K562 (cell line): ENCODE measurements around the gene PLA2G4C. TPM values are rescaled to one million over a fixed set of nuclear protein-coding genes. Genes with fewer than 3 reads are reported as not detected.

Experiments
- ATAC-seq: fragments of 200-7000 bp; cut with Tn5 transposase; 3 replicates; pipeline ENCODE4 v1.9.1; 2020; ENCODE audit warnings: moderate library complexity
- BruUV-seq: library from RNA; stranded (reverse); fragments of 400-500 nt; replicated peaks from 2 replicates; lab custom pipeline; 2021; lab: Mats Ljungman, UMichigan
- CTCF ChIA-PET: fragments of 300-600 bp; formaldehyde crosslinking; extraction: SDS; loops from one replicate; lab custom pipeline; 2021; ENCODE audit warnings: low intra/inter-chr PET ratio; lab: Yijun Ruan, JAX
- POLR2A ChIA-PET: fragments of 300-600, 350-650 bp; sonication (Branson Sonifier 250); formaldehyde crosslinking; extraction: SDS; loops from one replicate; lab custom pipeline; 2021; ENCODE audit warnings: antibody characterized with exemption, inconsistent platforms; lab: Yijun Ruan, JAX
- DNase-seq, 4 experiments: peaks; one replicate each; pipeline versions ENCODE4 v3.0.0 to v3.0.0-alpha.2; 2011 to 2018; ENCODE audit warnings: low spot score in 3 of 4, mixed read lengths in 3 of 4; ENCODE audit errors: extremely low read depth in 1 of 4
- FAIRE-seq: peaks from 2 replicates; lab custom pipeline; 2011; peaks lifted over from hg19 to GRCh38; lab: Jason Lieb, UNC
- H2AFZ ChIP-seq: 2 replicates; pipeline ENCODE4 v1.6.0; 2011; ENCODE audit warnings: low read depth, low read length, control low read depth, inconsistent platforms
- H3K27ac ChIP-seq: fragments of 200-600 bp; 3 replicates; pipeline ENCODE4 v1.8.0; 2011; ENCODE audit warnings: low read depth, mild to moderate bottlenecking, control low read depth, inconsistent platforms, low read length, moderate library complexity, mixed read lengths; ENCODE audit errors: extremely low read depth
- H3K27me3 ChIP-seq, 2 experiments: fragments of 300-600 bp in 1 of 2; 2 replicates in 1 of 2; 3 replicates in 1 of 2; pipeline versions ENCODE4 v1.6.0 to v1.8.0; 2011; ENCODE audit warnings: inconsistent platforms in 2 of 2, low read length in 2 of 2, mild to moderate bottlenecking in 1 of 2, mixed read lengths in 1 of 2, moderate library complexity in 1 of 2; ENCODE audit not compliant: control insufficient read depth in 2 of 2, insufficient read depth in 2 of 2
- H3K36me3 ChIP-seq: fragments of 300-600 bp; 3 replicates; pipeline ENCODE4 v1.8.0; 2011; ENCODE audit warnings: mild to moderate bottlenecking, low read length, inconsistent platforms; ENCODE audit not compliant: control insufficient read depth, insufficient read depth
- H3K4me1 ChIP-seq, 2 experiments: fragments of 200-600 bp in 1 of 2; replicated peaks in 1 of 2; 2 replicates in 1 of 2; 3 replicates in 1 of 2; pipeline versions ENCODE4 v1.5.1 to v1.8.0; 2011; ENCODE audit warnings: inconsistent platforms in 2 of 2, low read length in 2 of 2, mild to moderate bottlenecking in 1 of 2, mixed read lengths in 1 of 2, moderate library complexity in 1 of 2; ENCODE audit not compliant: control insufficient read depth in 2 of 2, insufficient read depth in 2 of 2
- H3K4me2 ChIP-seq: 2 replicates; pipeline ENCODE4 v1.6.1; 2011; ENCODE audit warnings: low read length, control low read depth, inconsistent platforms, mixed read lengths; ENCODE audit not compliant: insufficient read depth
- H3K4me3 ChIP-seq: fragments of 200-600 bp; sonication (generic), shearing (Covaris generic); 2 replicates; pipeline ENCODE4 v1.5.1; 2016; ENCODE audit warnings: control low read depth, inconsistent platforms
- H3K79me2 ChIP-seq: fragments of 200-600 bp; 3 replicates; pipeline ENCODE4 v1.8.0; 2011; ENCODE audit warnings: low read length, inconsistent platforms; ENCODE audit not compliant: control insufficient read depth, insufficient read depth
- H3K9ac ChIP-seq, 2 experiments: 2 replicates each; pipeline versions ENCODE4 v1.6.0 to v1.6.1; 2011; ENCODE audit warnings: low read depth in 2 of 2, low read length in 2 of 2, control low read depth in 1 of 2, inconsistent platforms in 1 of 2, mild to moderate bottlenecking in 1 of 2, mixed read lengths in 1 of 2; ENCODE audit not compliant: insufficient read depth in 1 of 2
- H3K9me1 ChIP-seq: one replicate; pipeline ENCODE4 v1.6.0; 2011; ENCODE audit warnings: inconsistent platforms, mild to moderate bottlenecking, low read length, moderate library complexity; ENCODE audit not compliant: control insufficient read depth, insufficient read depth
- H3K9me3 ChIP-seq: replicated peaks from 2 replicates; pipeline ENCODE4 v1.5.1; 2011; ENCODE audit warnings: low read depth, low read length, inconsistent platforms; ENCODE audit not compliant: control insufficient read depth, insufficient read depth
- H4K20me1 ChIP-seq: replicated peaks from 2 replicates; pipeline ENCODE4 v1.6.1; 2011; ENCODE audit warnings: low read length, inconsistent platforms, mixed read lengths; ENCODE audit not compliant: control insufficient read depth, insufficient read depth
- HEY1 ChIP-seq: fragments of 250-450 bp; sonication (Bioruptor Pico); IDR thresholded peaks from 2 replicates; pipeline ENCODE4 v1.5.0; 2020; ENCODE audit warnings: mild to moderate bottlenecking, moderate library complexity, borderline replicate concordance
- ILK ChIP-seq: fragments of 450-650 bp; IDR thresholded peaks from 2 replicates; pipeline ENCODE4 v1.6.1; 2016; ENCODE audit warnings: missing genetic modification characterization, low read depth, mild to moderate bottlenecking, missing compliant biosample characterization, moderate library complexity, borderline replicate concordance
- MAFK ChIP-seq: IDR thresholded peaks from 2 replicates; pipeline ENCODE4 v1.6.1; 2011; ENCODE audit warnings: low read length, improper control_type of control experiment
- WGBS: fragments of 100-300 bp; shearing (Covaris generic); methylation state at CpG from one replicate; pipeline ENCODE4 v1.1.6; 2016; ENCODE audit warnings: low coverage, mixed read lengths; ENCODE audit not compliant: insufficient coverage; ENCODE audit errors: missing lambda C conversion rate; 5-methylcytosine and 5-hydroxymethylcytosine counted together
- in situ Hi-C: fragments of 300-500 bp; cut with MboI; formaldehyde crosslinking; loops from 4 replicates; pipeline ENCODE4 v1.15.0; 2018; ENCODE audit warnings: inconsistent platforms, mixed read lengths
- intact Hi-C: fragments of 100-400 bp; cut with micrococcal nuclease; formaldehyde crosslinking; loops from 2 replicates; pipeline ENCODE4 v1.14.2; 2022
- polyA plus RNA-seq, 8 experiments: library from polyadenylated mRNA; depleted of rRNA in 4 of 8; stranded (reverse) in 5 of 8; unstranded in 3 of 8; fragments of >200 nt; fragmentation: Nextera tagmentation in 2 of 8; fragmentation: Illumina TruSeq in 1 of 8; extraction: Ambion mirVana in 2 of 8; extraction: Trizol in 1 of 8; gene quantifications; 2 replicates each; pipeline versions ENCODE4 v1.2.1 to v1.2.3, GENCODE V29; 2011 to 2014; ENCODE audit warnings: inconsistent platforms in 1 of 8, missing spikeins in 1 of 8
- total RNA-seq, 7 experiments: library from RNA; depleted of rRNA in 6 of 7; stranded (reverse); fragments of >200 nt in 6 of 7; fragmentation: Illumina TruSeq in 2 of 7; extraction: Trizol in 2 of 7; gene quantifications; 2 replicates each; pipeline versions ENCODE4 v1.2.1 to v1.2.3, GENCODE V29; 2011 to 2021; ENCODE audit warnings: low replicate concordance in 1 of 7
- TF ChIP-seq, protein P1 (sequence below): fragments of 150-350 bp; conservative IDR thresholded peaks from 2 replicates; pipeline ENCODE4 v1.6.1; 2014; ENCODE audit warnings: low read length
- TF ChIP-seq, protein P2 (sequence below): fragments of 250-450 bp; sonication (Bioruptor Pico); IDR thresholded peaks from 2 replicates; pipeline ENCODE4 v1.8.0; 2021; ENCODE audit warnings: moderate library complexity, mild to moderate bottlenecking, inconsistent platforms
- TF ChIP-seq, protein P3 (sequence below): fragments of 250-450 bp; sonication (Bioruptor Pico); IDR thresholded peaks from 2 replicates; pipeline ENCODE4 v1.5.1; 2021; ENCODE audit warnings: mild to moderate bottlenecking
- TF ChIP-seq, protein P4 (sequence below): conservative IDR thresholded peaks from 2 replicates; pipeline ENCODE4 v1.6.1; 2011; ENCODE audit warnings: low read depth, mild to moderate bottlenecking, low read length; ENCODE audit not compliant: control insufficient read depth

PLA2G4C gene
- total and polyA plus RNA-seq, 9 of the 15 experiments (the other 6 are each of a cell fraction or from before 2014, with no cell fraction given) = 0.27 to 0.35 (median 0.35) TPM; not detected in 6

DNA sequence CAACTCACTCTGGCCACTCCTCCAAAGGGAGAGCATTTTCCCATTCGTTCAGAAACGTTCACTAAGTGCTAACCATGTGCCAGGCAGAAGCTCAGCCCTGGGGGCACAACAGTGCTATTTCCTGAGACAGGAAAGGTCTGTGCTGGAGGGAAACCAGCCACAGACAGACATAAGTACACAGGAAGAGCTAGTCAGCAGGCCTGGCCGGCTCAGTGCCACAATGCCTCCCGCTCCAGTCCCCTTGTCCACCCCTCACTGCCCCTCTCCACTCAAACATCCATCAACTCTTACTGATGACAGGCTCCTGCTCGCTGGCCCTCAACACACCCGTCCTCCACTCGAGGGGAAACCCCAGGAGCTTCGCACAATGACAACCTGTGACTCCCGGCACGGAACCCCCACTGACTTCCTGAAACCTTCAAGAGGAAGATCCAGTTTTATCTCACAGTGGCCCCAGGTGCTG is 11.3 kb upstream of the PLA2G4C start (continued):
- TF ChIP-seq, protein P1, sequence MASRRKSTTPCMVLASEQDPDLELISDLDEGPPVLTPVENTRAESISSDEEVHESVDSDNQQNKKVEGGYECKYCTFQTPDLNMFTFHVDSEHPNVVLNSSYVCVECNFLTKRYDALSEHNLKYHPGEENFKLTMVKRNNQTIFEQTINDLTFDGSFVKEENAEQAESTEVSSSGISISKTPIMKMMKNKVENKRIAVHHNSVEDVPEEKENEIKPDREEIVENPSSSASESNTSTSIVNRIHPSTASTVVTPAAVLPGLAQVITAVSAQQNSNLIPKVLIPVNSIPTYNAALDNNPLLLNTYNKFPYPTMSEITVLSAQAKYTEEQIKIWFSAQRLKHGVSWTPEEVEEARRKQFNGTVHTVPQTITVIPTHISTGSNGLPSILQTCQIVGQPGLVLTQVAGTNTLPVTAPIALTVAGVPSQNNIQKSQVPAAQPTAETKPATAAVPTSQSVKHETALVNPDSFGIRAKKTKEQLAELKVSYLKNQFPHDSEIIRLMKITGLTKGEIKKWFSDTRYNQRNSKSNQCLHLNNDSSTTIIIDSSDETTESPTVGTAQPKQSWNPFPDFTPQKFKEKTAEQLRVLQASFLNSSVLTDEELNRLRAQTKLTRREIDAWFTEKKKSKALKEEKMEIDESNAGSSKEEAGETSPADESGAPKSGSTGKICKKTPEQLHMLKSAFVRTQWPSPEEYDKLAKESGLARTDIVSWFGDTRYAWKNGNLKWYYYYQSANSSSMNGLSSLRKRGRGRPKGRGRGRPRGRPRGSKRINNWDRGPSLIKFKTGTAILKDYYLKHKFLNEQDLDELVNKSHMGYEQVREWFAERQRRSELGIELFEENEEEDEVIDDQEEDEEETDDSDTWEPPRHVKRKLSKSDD = no peak
- TF ChIP-seq, protein P2, sequence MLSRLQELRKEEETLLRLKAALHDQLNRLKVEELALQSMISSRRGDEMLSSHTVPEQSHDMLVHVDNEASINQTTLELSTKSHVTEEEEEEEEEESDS (CRISPR knock-in tag) = no peak
- no peak for TF ChIP-seq ILK (tag)

DNA sequence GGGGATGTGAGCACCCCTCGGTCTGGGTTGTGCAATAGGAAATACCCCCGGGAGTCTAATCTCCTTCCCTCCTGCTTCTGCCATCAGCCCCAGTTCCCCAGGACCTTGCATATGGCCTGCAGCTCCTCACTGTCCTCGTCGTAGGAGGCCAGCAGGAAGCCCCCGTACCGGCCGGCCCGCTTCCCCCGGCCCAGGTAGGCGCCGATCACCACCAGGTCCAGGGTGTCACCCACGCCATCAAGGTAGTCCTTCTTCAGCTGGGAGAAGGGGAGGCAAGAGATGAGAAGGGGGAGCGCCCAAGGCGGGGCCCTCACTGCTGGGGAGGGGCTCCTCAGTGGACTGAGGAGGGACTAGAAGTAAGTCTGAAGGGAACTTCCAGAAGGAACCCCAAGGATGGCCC is 10.4 kb upstream of the PLA2G4C start:
- no peak overlapping the region for H3K4me2 ChIP-seq
- DNase-seq = no peak
- 92% methylated on average over 11 of the region's 14 CpGs for WGBS
- H3K4me3 ChIP-seq = no peak overlapping the region
- H3K27me3 ChIP-seq = no peaks in the 10 kb centered on the region
- ATAC-seq = no peak
- H3K27ac ChIP-seq = no peak overlapping the region
- BruUV-seq = no TSS peak
- ChIA-PET CTCF (no interaction called here), POLR2A (no interaction called here)
- H3K79me2 ChIP-seq = no peaks in the 10 kb centered on the region
- H3K9ac ChIP-seq = no peak overlapping the region
- H3K9me1 ChIP-seq = peaks cover 2% of the 10 kb centered on the region
- TF ChIP-seq MAFK = no peak
- TF ChIP-seq, protein P3, sequence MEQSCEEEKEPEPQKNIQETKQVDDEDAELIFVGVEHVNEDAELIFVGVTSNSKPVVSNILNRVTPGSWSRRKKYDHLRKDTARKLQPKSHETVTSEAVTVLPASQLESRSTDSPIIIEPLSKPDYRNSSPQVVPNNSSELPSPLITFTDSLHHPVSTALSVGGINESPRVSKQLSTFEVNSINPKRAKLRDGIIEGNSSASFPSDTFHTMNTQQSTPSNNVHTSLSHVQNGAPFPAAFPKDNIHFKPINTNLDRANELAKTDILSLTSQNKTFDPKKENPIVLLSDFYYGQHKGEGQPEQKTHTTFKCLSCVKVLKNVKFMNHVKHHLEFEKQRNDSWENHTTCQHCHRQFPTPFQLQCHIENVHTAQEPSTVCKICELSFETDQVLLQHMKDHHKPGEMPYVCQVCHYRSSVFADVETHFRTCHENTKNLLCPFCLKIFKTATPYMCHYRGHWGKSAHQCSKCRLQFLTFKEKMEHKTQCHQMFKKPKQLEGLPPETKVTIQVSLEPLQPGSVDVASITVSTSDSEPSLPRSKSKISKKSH (CRISPR knock-in tag) = no peak
- TF ChIP-seq, protein P4, sequence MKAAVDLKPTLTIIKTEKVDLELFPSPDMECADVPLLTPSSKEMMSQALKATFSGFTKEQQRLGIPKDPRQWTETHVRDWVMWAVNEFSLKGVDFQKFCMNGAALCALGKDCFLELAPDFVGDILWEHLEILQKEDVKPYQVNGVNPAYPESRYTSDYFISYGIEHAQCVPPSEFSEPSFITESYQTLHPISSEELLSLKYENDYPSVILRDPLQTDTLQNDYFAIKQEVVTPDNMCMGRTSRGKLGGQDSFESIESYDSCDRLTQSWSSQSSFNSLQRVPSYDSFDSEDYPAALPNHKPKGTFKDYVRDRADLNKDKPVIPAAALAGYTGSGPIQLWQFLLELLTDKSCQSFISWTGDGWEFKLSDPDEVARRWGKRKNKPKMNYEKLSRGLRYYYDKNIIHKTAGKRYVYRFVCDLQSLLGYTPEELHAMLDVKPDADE = no peak
- no peak for TF ChIP-seq HEY1 (CRISPR knock-in tag)
- H3K9me3 ChIP-seq = no peaks in the 10 kb centered on the region
- no peaks in the 10 kb centered on the region for H4K20me1 ChIP-seq
- intact Hi-C loops = no loop called here
- in situ Hi-C loops = loop anchor here (25.0 kb wide), 1 partner anchor 1991 kb away; no protein-coding TSS in a partner anchor
- H3K4me1 ChIP-seq = peaks cover under 1 to 7% of the 10 kb centered on the region in 2 experiments; a peak in 3 of 5 replicates
- peaks cover 84% of the 10 kb centered on the region for H3K36me3 ChIP-seq
- H2AFZ ChIP-seq = no peak overlapping the region
- no peak for FAIRE-seq
